Body of pancreas (tissue), 4 donors: Measurements from ENCODE around the gene MEOX1. TPM values are rescaled to one million over a fixed set of nuclear protein-coding genes. Genes with fewer than 3 reads are reported as not detected.

ENCODE experiments used
- ATAC-seq: fragments of 150-250 bp; one replicate; pipeline ENCODE4 v1.9.1; 2016
- DNase-seq, 4 donors: peaks; one replicate each; pipeline ENCODE4 v3.0.0-alpha.2; 2019
- H3K27ac ChIP-seq, 4 donors: fragments of 200-600 bp; sonication (generic); 1 replicate in 3 of 4; 2 replicates in 1 of 4; pipeline versions ENCODE4 v1.5.1 to v1.6.1; 2016 to 2019; ENCODE audit warnings: mild to moderate bottlenecking in 1 of 4, mixed read lengths in 1 of 4, moderate library complexity in 1 of 4
- H3K27me3 ChIP-seq, 2 donors: fragments of 200-600 bp; sonication (generic); one replicate each; pipeline ENCODE4 v1.6.0; 2016; ENCODE audit warnings: mild to moderate bottlenecking in 1 of 2
- H3K36me3 ChIP-seq, 2 donors: fragments of 200-600 bp; sonication (generic); replicated peaks in 1 of 2; 2 replicates each; pipeline ENCODE4 v1.5.1; 2016; ENCODE audit warnings: low read depth in 2 of 2; ENCODE audit not compliant: insufficient read depth in 1 of 2
- H3K4me1 ChIP-seq: fragments of 200-600 bp; sonication (generic); one replicate; pipeline ENCODE4 v1.6.0; 2016
- H3K4me3 ChIP-seq, 2 donors: fragments of 200-600 bp; sonication (generic); 1 replicate in 1 of 2; 2 replicates in 1 of 2; pipeline ENCODE4 v1.5.1; 2016 to 2019
- H3K9me3 ChIP-seq, 3 donors: fragments of 200-600 bp; sonication (generic); 1 replicate in 2 of 3; 2 replicates in 1 of 3; pipeline ENCODE4 v1.5.1; 2016
- CTCF ChIP-seq, 7 experiments: fragments of 450-650 bp in 4 of 7; fragments of 200-600 bp in 3 of 7; sonication (generic) in 3 of 7; IDR thresholded peaks; one replicate each; pipeline ENCODE4 v1.5.1; 2016 to 2019; ENCODE audit warnings: antibody characterized with exemption in 7 of 7
- POLR2A ChIP-seq, 3 donors: fragments of 450-650 bp; IDR thresholded peaks; one replicate each; pipeline ENCODE4 v1.6.1; 2016; ENCODE audit warnings: antibody characterized with exemption in 3 of 3, mild to moderate bottlenecking in 2 of 3
- WGBS, 2 donors: methylation state at CpG; one replicate each; pipeline ENCODE4 v1.1.5; 2017; 5-methylcytosine and 5-hydroxymethylcytosine counted together
- intact Hi-C: fragments of 100-400 bp; cut with DNase I; formaldehyde crosslinking; loops from one replicate; pipeline ENCODE4 v1.15.1; 2023
- total RNA-seq, 2 donors: library from RNA; depleted of rRNA; stranded (reverse); fragments of >200 nt; gene quantifications; one replicate each; pipeline ENCODE4 v1.1.0, GENCODE V29; 2016

Gene MEOX1
- total RNA-seq, 2 donors from 2014 or later = 0.52 to 2.3 TPM

GRCh38 chr17:43683928-43684653 is 22.4 kb upstream of the MEOX1 start:
- intact Hi-C loops = no loop called here
- no peak overlapping the region for H3K4me3 ChIP-seq
- H3K36me3 ChIP-seq = no peaks in the 10 kb centered on the region
- H3K4me1 ChIP-seq = no peaks in the 10 kb centered on the region
- H3K27me3 ChIP-seq = no peaks in the 10 kb centered on the region
- no peak for ATAC-seq
- no peak for DNase-seq
- H3K27ac ChIP-seq = no peak overlapping the region
- 76 to 83% methylated on average over 11 to 12 of the region's 12 CpGs for WGBS, 2 donors
- TF ChIP-seq POLR2A (IDR thresholded peaks at IDR 0.05) (no peak), CTCF (IDR thresholded peaks at IDR 0.05) (no peak)
- H3K9me3 ChIP-seq = no peaks in the 10 kb centered on the region

DNA sequence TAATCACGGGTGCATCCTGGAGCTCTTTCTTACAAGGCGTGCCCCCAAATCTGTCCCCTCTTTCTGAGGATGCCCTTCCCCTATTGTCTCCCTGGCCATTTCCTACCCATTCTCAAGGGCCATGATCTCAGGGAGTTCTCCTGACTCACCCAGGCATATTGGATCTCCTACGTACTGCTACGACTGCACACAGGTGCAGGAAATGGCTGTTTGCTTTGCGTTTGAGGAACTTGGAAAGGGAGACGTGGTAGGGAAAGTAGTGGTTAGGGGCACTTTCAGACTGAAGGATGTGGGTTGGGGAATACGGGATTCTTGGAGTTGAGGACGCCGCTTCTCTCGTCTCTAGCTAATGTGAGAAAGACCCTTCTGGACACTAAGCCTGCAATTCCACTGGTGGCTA is 18.7 kb upstream of the MEOX1 start:
- DNase-seq = no peak
- Histone ChIP-seq H3K36me3 (no peaks in the 10 kb centered on the region), H3K4me1 (no peaks in the 10 kb centered on the region), H3K27ac (no peak overlapping the region), H3K9me3 (no peaks in the 10 kb centered on the region), H3K27me3 (no peaks in the 10 kb centered on the region), H3K4me3 (no peak overlapping the region)
- no peak for ATAC-seq
- 67 to 70% methylated on average over 10 of the region's 10 CpGs for WGBS, 2 donors
- intact Hi-C loops = no loop called here
- no peak for TF ChIP-seq CTCF (IDR thresholded peaks at IDR 0.05)

DNA sequence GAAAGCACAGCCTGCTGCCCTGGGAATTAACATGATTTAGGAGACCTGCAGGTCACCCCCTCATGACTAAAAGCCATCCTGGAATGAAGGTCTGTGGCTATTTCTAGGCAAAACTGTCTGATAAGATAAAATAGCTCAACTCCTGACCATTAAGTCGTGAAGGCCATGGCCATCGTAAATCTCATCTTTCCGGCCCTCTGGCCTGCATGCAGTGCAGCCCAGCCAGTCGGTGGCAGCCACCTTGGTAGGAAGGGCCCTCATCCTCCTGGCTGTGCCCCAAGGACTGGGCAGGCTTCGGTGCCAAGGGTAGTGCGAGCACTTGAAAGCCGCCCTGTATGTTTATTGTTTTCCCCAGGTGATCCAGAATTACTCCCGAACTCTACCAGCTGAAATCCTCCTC is 18.2 kb upstream of the MEOX1 start:
- Histone ChIP-seq H3K27me3 (no peaks in the 10 kb centered on the region), H3K27ac (no peak overlapping the region), H3K9me3 (no peaks in the 10 kb centered on the region), H3K4me1 (no peaks in the 10 kb centered on the region), H3K4me3 (no peak overlapping the region), H3K36me3 (no peaks in the 10 kb centered on the region)
- intact Hi-C loops = no loop called here
- no peak for TF ChIP-seq POLR2A (IDR thresholded peaks at IDR 0.05)
- TF ChIP-seq CTCF (IDR thresholded peaks at IDR 0.05) = no peak
- no peak for DNase-seq
- no peak for ATAC-seq
- WGBS, 2 donors = 68 to 84% methylated on average over 7 to 8 of the region's 8 CpGs

DNA sequence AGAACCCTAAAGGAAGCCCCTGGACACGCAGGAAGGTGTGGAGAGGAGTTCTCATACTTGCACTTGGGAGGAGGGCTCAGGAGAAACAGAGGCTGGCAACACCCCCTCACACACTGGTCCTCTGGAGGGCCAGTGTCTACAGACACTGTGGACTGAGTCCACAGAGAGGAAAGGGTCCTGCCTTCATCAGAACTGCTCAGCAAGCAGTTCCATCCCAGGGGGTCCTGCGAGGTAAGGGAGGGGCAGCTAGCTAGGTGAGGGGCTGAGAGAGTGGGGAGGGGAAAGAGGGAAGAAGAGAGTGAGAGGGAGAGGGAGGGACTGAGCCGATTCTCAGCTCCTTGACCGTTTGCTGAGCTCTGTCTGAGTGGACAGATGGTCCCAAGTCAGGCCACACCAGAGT is 17.7 kb upstream of the MEOX1 start:
- Histone ChIP-seq H3K27ac (no peak overlapping the region), H3K27me3 (no peaks in the 10 kb centered on the region), H3K36me3 (no peaks in the 10 kb centered on the region), H3K4me1 (no peaks in the 10 kb centered on the region), H3K4me3 (no peak overlapping the region), H3K9me3 (no peaks in the 10 kb centered on the region)
- intact Hi-C loops = no loop called here
- ATAC-seq (no peak), DNase-seq (no peak)
- WGBS, 2 donors = 36 to 49% methylated on average over 4 of the region's 4 CpGs
- TF ChIP-seq POLR2A (IDR thresholded peaks at IDR 0.05) (no peak), CTCF (IDR thresholded peaks at IDR 0.05) (no peak)

DNA sequence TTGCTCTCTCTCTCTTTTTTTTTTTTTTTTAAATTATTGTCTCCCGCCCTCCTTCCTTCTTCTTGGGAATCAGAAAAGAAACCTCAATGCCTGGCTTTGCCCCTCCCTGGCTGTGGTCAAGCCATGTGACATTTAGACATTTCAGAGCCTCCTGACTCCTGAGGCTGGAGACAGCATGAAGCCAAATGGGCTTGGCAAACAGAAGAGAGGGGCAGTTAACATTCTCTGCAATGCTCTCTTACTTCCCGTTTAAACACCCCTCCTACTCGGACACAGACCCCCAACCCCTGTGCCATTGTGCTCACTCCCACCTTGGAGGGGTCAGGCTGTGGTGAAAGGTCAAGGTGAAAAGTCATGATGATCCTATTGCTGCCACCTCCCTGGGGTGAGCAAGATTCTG is 14.7 kb upstream of the MEOX1 start:
- DNase-seq (no peak), ATAC-seq (no peak)
- no peaks in the 10 kb centered on the region for H3K27me3 ChIP-seq
- H3K27ac ChIP-seq = no peak overlapping the region
- no peaks in the 10 kb centered on the region for H3K36me3 ChIP-seq
- intact Hi-C loops = no loop called here
- H3K9me3 ChIP-seq = no peaks in the 10 kb centered on the region
- 58 to 75% methylated on average over 3 of the region's 3 CpGs for WGBS, 2 donors
- TF ChIP-seq CTCF (IDR thresholded peaks at IDR 0.05) (no peak), POLR2A (IDR thresholded peaks at IDR 0.05) (no peak)
- no peaks in the 10 kb centered on the region for H3K4me1 ChIP-seq
- H3K4me3 ChIP-seq = no peak overlapping the region
